Tibial artery (tissue), 4 donors: ENCODE measurements around the gene DNAJC13.

ENCODE experiments used
- DNase-seq, 2 donors: peaks; one replicate each; pipeline ENCODE4 v3.0.0-alpha.2; 2019
- H3K27ac ChIP-seq, 2 donors: fragments of 200-600 bp; sonication (generic) in 1 of 2; 1 replicate in 1 of 2; 2 replicates in 1 of 2; pipeline ENCODE4 v1.5.1; 2018 to 2019; ENCODE audit warnings: mild to moderate bottlenecking in 1 of 2
- H3K27me3 ChIP-seq, 2 donors: fragments of 200-600 bp; sonication (generic) in 1 of 2; one replicate each; pipeline versions ENCODE4 v1.5.1 to v1.6.0; 2016 to 2019
- H3K36me3 ChIP-seq, 3 donors: fragments of 200-600 bp; sonication (generic) in 2 of 3; one replicate each; pipeline ENCODE4 v1.5.1; 2016 to 2019; ENCODE audit warnings: mild to moderate bottlenecking in 2 of 3
- H3K4me1 ChIP-seq, 4 donors: fragments of 200-600 bp; sonication (generic) in 2 of 4; 1 replicate in 3 of 4; 2 replicates in 1 of 4; pipeline ENCODE4 v1.5.1; 2016 to 2019
- H3K4me3 ChIP-seq, 2 donors: fragments of 200-600 bp; sonication (generic) in 1 of 2; 1 replicate in 1 of 2; 2 replicates in 1 of 2; pipeline ENCODE4 v1.5.1; 2018 to 2019; ENCODE audit warnings: mild to moderate bottlenecking in 2 of 2
- H3K9me3 ChIP-seq, 3 donors: fragments of 200-600 bp; sonication (generic) in 1 of 3; one replicate each; pipeline ENCODE4 v1.5.1; 2016 to 2019
- intact Hi-C: fragments of 100-400 bp; cut with DNase I; formaldehyde crosslinking; loops from one replicate; pipeline ENCODE4 v1.15.0; 2023; ENCODE audit warnings: low total_unique reads
- TF ChIP-seq, protein P1 (sequence below), 2 experiments: fragments of 200-600 bp in 1 of 2; fragments of 450-650 bp in 1 of 2; IDR thresholded peaks; one replicate each; pipeline ENCODE4 v1.5.1; 2017 to 2019; ENCODE audit warnings: antibody characterized with exemption in 2 of 2, mild to moderate bottlenecking in 1 of 2, moderate library complexity in 1 of 2

DNAJC13 gene

DNA sequence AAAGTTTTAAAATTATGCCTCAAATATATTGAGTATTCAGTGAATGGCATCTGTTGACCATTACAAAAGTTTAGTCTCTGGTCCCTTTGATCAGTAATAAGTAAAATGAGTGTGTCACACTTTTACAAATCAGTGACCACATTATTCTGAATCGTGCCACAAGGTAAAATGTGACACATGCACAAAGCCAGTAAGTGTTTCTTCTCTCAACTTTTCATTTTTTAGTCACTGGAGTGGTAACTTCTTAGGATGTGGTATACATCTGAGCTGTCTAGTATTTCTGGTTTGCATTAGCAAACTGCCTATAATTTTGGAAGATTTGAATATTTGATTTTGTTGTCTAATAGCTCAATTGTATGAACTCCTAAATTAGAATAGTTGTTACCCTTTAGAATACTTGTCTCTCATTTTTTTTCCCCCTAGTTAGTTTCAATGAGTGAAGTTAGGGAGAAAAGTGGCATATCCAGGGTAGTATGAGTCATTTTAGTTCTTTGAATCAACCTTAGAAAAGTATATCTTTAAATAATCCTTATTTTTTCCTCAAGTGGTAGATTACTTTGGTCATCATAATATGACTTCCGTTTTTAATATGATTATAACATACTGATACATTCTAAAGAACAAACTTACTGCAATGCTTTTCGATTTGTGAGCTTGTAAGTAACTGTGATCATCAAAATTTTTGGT, 18.1 kb downstream of the DNAJC13 start:
- H3K27me3 ChIP-seq, result no peaks in the 10 kb centered on the region
- H3K9me3 ChIP-seq, result no peaks in the 10 kb centered on the region
- H3K27ac ChIP-seq, result no peak overlapping the region
- TF ChIP-seq, protein P1, sequence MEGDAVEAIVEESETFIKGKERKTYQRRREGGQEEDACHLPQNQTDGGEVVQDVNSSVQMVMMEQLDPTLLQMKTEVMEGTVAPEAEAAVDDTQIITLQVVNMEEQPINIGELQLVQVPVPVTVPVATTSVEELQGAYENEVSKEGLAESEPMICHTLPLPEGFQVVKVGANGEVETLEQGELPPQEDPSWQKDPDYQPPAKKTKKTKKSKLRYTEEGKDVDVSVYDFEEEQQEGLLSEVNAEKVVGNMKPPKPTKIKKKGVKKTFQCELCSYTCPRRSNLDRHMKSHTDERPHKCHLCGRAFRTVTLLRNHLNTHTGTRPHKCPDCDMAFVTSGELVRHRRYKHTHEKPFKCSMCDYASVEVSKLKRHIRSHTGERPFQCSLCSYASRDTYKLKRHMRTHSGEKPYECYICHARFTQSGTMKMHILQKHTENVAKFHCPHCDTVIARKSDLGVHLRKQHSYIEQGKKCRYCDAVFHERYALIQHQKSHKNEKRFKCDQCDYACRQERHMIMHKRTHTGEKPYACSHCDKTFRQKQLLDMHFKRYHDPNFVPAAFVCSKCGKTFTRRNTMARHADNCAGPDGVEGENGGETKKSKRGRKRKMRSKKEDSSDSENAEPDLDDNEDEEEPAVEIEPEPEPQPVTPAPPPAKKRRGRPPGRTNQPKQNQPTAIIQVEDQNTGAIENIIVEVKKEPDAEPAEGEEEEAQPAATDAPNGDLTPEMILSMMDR (IDR thresholded peaks at IDR 0.05), result no peak
- intact Hi-C loops, result no loop called here
- H3K4me3 ChIP-seq, result no peak overlapping the region
- H3K36me3 ChIP-seq, result no peaks in the 10 kb centered on the region
- H3K4me1 ChIP-seq, result peaks cover 0 to 14% (median 0%) of the 10 kb centered on the region in 4 donors
- no peak for DNase-seq

DNA sequence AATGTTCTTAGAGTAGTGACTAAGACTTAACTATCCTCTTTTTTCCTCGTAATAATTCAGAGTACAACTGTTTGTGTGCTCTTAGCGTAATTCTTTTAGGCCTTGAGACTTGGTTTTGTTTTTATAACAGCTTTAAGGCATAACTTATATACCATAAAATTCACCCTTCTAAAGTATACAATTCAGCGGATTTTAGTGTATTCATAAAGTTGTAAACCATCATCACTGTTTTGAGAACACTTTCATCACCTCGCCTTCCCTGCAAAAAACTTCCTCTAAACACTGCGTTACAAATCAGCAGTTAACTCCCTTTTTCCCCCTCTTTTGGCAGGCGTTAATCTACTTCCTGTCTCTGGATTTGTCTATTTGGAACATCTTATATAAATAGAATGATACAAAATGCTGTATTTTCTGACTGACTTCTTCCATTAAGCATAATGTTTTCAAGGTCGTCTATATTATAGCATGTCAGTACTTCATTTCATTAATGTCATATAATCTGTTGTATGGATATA, 18.7 kb downstream of the DNAJC13 start:
- H3K27me3 ChIP-seq, result no peaks in the 10 kb centered on the region
- H3K4me1 ChIP-seq, result peaks cover 0 to 14% (median 0%) of the 10 kb centered on the region in 4 donors
- H3K9me3 ChIP-seq, result no peaks in the 10 kb centered on the region
- H3K27ac ChIP-seq, result no peak overlapping the region
- intact Hi-C loops, result no loop called here
- TF ChIP-seq, protein P1 (IDR thresholded peaks at IDR 0.05), result no peak
- no peak for DNase-seq
- no peak overlapping the region for H3K4me3 ChIP-seq
- H3K36me3 ChIP-seq, result no peaks in the 10 kb centered on the region

DNA sequence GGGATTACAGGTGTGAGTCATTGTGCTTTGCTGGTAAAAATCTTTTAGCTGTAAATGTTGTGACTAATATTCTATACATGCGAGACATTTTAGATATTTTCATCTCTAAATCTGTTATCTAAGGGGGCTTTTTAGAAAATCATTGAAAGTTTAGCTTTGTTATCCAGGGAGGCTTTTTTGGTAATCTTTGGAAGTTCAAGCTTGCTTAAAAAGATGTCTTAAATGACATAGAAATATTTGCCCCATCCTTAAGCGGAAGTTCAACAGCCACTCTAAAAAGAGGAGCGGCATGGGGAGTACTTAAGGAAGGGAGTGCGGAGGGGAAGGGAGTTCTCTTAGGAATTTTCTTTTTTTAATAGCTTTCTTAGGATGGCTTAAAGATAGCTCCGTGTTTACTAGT, 26.1 kb downstream of the DNAJC13 start:
- Histone ChIP-seq H3K36me3 (no peaks in the 10 kb centered on the region), H3K27me3 (no peaks in the 10 kb centered on the region), H3K9me3 (no peaks in the 10 kb centered on the region), H3K4me3 (no peak overlapping the region), H3K4me1 (peaks cover 0 to 48% (median 17%) of the 10 kb centered on the region in 4 donors), H3K27ac (no peak overlapping the region)
- DNase-seq, result no peak
- intact Hi-C loops, result loop anchor here (10.0 kb wide), 1 partner anchor 89 kb away; no protein-coding TSS in a partner anchor
- TF ChIP-seq, protein P1 (IDR thresholded peaks at IDR 0.05), result no peak

DNA sequence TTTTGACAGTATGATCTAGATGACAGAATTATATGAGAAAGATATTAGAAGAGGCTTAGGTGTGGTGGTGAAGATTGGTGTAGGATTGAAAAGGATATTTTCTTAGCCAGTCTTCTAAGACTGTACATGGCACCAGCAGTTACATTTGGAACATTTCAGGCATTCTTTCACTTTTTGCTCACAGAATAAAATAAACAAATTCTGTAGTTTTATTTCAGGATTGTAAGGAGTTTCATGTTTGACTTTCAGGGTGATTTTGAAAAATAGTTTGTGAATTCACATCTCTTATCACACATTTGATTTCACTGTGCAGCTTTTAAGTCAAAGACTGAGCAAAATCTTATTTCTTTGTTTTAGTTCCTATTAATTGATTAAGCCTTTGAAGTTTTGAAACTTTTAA, 27.1 kb downstream of the DNAJC13 start:
- no peaks in the 10 kb centered on the region for H3K9me3 ChIP-seq
- intact Hi-C loops, result loop anchor here (10.0 kb wide), 1 partner anchor 90 kb away; no protein-coding TSS in a partner anchor
- H3K27ac ChIP-seq, result peak overlapping the region in 1 of 2 donors; percentile 23
- H3K4me3 ChIP-seq, result no peak overlapping the region
- H3K27me3 ChIP-seq, result no peaks in the 10 kb centered on the region
- peaks cover 0 to 58% (median 27%) of the 10 kb centered on the region in 4 donors for H3K4me1 ChIP-seq
- TF ChIP-seq, protein P1 (IDR thresholded peaks at IDR 0.05), result no peak
- H3K36me3 ChIP-seq, result no peaks in the 10 kb centered on the region
- no peak for DNase-seq

DNA sequence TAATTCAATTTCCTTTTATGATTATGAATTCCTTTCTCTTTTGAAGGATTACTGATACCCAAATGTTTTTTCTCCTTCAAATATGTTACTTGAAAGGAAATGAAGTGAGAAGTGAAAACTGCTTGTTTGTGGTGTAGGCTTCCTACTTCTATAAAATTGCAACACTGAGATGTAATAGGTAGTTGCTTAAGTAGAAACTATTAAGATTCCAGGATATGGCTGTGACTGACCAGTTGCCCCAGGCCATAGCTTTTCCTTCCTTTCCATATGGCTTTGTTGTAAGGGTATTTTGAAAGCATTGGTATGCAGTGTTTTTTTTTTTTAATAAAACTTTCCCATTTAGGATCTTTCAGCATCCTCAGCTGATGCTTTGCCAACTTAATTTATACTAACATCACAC, 28.5 kb downstream of the DNAJC13 start:
- H3K4me1 ChIP-seq, result peaks cover 0 to 60% (median 27%) of the 10 kb centered on the region in 4 donors
- no peaks in the 10 kb centered on the region for H3K9me3 ChIP-seq
- TF ChIP-seq, protein P1 (IDR thresholded peaks at IDR 0.05), result no peak
- H3K4me3 ChIP-seq, result no peak overlapping the region
- no peaks in the 10 kb centered on the region for H3K27me3 ChIP-seq
- peaks cover 0 to 2% (median 0%) of the 10 kb centered on the region in 3 donors for H3K36me3 ChIP-seq
- no peak for DNase-seq
- intact Hi-C loops, result loop anchor here (10.0 kb wide), 1 partner anchor 91 kb away; no protein-coding TSS in a partner anchor
- peak overlapping the region in 1 of 2 donors; percentile 2 for H3K27ac ChIP-seq
